Activated CD4-positive, alpha-beta T cell treated with anti-CD3 and anti-CD28 coated beads, Interleukin-2, Interleukin-4, amounts not matched to agents 100 ng/mL and 50 ng/mL, durations not matched to agents 16 hours and 8 hours (primary cell): Measurements from ENCODE around the gene DMRT1.

Source experiments
- DNase-seq: peaks from one replicate; pipeline ENCODE4 v3.0.0-alpha.2; 2020; ENCODE audit warnings: low spot score

DMRT1 gene

GRCh38 chr9:841371-842209 lies at the start of gene DMRT1:
Gene DMRT1, plus strand, starts transcription at chr9:841697. Its CDS starts 142 bp downstream, at chr9:841839.
- DNase-seq, result no peak

GRCh38 chr9:792331-793260 lies 48.9 kb upstream of the DMRT1 start:
- no peak for DNase-seq

- no peak for DNase-seq
These were observed 47.1 kb upstream of the DMRT1 start for GRCh38 chr9:794386-794785.

- no peak for DNase-seq
These were observed 45.6 kb upstream of the DMRT1 start for GRCh38 chr9:795869-796268.

- DNase-seq, result peak; percentile 56
These were observed 40.8 kb upstream of the DMRT1 start for GRCh38 chr9:800591-801150.

GRCh38 chr9:801399-802071 lies 40.0 kb upstream of the DMRT1 start:
- no peak for DNase-seq

- no peak for DNase-seq
These were observed 37.5 kb upstream of the DMRT1 start for GRCh38 chr9:804026-804425.

- no peak for DNase-seq
These were observed 36.3 kb upstream of the DMRT1 start for GRCh38 chr9:805151-805550.

- DNase-seq, result peak; percentile 44
These were observed 35.0 kb upstream of the DMRT1 start for GRCh38 chr9:806285-807156.

- DNase-seq, result no peak
These were observed 30.4 kb upstream of the DMRT1 start for GRCh38 chr9:811106-811531.

- no peak for DNase-seq
These were observed 22.5 kb upstream of the DMRT1 start for GRCh38 chr9:818958-819357.

- DNase-seq, result no peak
These were observed 14.8 kb upstream of the DMRT1 start for GRCh38 chr9:826500-827280.

GRCh38 chr9:840343-840742 lies 1.2 kb upstream of the DMRT1 start:
- no peak for DNase-seq

GRCh38 chr9:842635-843426 lies 1.3 kb downstream of the DMRT1 start:
- DNase-seq, result no peak

- no peak for DNase-seq
These were observed 1.9 kb downstream of the DMRT1 start for GRCh38 chr9:843427-843785.

- DNase-seq, result no peak
These were observed 5.4 kb downstream of the DMRT1 start for GRCh38 chr9:846852-847251.

- peak; percentile 44 for DNase-seq
These were observed 6.0 kb downstream of the DMRT1 start for GRCh38 chr9:847505-847904.

GRCh38 chr9:849431-849830 lies 7.9 kb downstream of the DMRT1 start:
- DNase-seq, result no peak

GRCh38 chr9:852539-852938 lies 11.0 kb downstream of the DMRT1 start:
- DNase-seq, result no peak

- DNase-seq, result no peak
These were observed 17.8 kb downstream of the DMRT1 start for GRCh38 chr9:859251-859650.
